ENCODE results near the gene ABITRAM. TPM values are rescaled to one million over a fixed set of nuclear protein-coding genes. Genes with fewer than 3 reads are reported as not detected.
"Not testable (repeated sequence)": the region's sequence is repeated elsewhere in the genome, so short reads cannot be mapped to it uniquely, and the experiment has no call there.

The ABITRAM gene
- total RNA-seq, 1 donor from 2014 or later = 17.5 TPM

DNA sequence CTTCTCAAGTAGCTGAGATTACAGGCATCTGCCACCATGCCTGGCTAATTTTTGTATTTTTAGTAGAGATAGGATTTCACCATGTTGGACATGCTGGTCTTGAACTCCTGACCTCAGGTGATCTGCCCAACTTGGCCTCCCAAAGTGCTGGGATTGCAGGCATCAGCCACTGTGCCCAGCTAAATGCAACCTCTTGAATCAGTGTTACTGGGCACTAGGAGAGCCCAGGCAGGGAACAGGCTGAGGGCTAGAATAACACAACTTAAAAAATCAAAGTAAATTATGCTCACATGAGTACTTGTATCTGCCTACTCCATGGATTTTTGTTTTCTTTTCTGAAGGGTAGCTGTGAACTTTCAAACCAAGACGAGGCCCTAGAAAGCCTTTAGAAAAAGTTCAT is 13.8 kb upstream of the ABITRAM start:
- DNase-seq; intact Hi-C loops (cut with DNase I); ATAC-seq (ENCODE audit: poor library complexity): not testable (repeated sequence)

GRCh38 chr9:108921200-108921599 is 13.0 kb upstream of the ABITRAM start:
- ATAC-seq (ENCODE audit: poor library complexity) = no peak
- intact Hi-C loops (cut with DNase I) = no loop called here
- no peak for DNase-seq

DNA sequence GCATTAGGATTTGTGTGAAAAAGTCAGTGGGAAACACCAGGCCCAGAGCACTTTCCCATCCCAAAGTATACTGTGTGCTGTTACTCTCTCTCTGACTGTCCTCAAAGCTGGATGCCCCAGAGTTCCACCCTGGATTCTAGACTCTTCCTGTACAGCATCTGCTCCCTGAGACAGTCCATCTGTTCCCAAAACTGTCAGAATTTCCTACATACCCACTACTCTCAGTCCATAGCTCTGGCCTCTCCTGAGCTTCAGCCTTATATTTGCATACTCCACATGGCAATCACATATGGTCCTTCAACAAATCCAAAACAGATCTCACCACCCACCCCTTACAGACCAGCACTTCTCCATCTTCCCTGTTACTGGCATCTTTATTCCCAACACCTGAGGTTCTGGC is 9.7 kb upstream of the ABITRAM start:
- intact Hi-C loops (cut with DNase I) = no loop called here
- no peak for DNase-seq
- ATAC-seq (ENCODE audit: poor library complexity) = no peak

GRCh38 chr9:108928386-108928785 is 5.8 kb upstream of the ABITRAM start:
- DNase-seq (no peak), ATAC-seq (ENCODE audit: poor library complexity) (no peak)
- intact Hi-C loops (cut with DNase I) = no loop called here

DNA sequence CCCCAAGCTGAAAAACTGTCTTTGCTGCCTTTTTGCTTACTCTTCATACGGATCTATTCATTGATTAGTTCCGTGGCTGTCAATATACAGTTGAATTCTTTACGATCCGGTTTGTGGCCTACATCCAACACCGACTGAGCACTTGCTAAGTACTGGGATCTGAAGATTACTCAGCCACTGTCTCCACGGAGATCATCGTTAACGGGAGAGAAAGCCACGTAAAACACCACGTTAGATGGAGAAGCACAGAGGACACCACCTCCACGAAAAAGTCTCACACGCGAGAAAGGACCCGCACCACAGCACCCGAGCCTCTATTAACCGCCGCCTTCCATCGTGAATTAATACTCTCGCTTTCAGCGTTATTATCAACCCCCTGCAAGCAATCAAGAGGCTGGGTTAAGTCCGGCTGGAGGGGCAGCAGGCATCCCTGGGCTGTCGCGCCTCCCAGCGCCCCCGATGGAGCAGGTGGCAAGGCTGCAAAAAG is 926 bp upstream of the ABITRAM start:
- intact Hi-C loops (cut with DNase I) = loop anchor here (10.0 kb wide), 1 partner anchor 82 kb away; the partner anchor contains the start of gene CTNNAL1
- ATAC-seq (ENCODE audit: poor library complexity) = no peak

DNA sequence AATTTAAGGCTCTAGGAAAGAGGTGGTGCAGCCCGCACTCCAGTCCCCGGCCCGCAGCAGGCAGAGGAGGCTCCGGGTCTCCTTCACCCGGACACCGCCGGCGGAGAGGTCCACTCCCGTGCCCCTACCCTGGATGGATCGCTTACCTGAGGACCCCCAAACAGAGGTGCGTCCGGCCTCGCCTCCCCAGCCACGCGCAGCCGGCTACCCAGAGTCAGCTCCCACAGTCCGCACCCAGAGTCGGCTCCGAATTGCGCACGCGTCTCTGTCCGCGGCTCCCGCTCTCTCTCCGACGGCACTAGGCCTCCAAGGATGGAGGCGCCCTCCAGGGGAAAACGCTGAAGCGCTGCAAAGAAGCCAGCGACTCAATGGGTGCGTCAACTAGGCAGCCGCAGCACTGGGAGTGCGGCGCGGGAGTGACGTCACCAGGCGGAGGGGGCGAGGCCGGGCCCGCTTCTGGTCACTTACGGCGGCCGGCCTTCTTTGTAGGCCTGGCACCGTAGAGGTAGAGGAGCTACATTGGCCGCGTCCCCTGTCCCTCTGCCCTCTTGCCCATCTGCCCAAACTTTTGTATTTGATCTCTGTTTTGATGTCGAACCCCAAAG is 380 bp upstream of the ABITRAM start, which contains the start of gene ELP1:
ELP1 (minus strand) TSS at position 407 of the 605 bp plus-strand sequence. CDS start 2,978 bp downstream, outside the sequence.
- peak; percentile 95 for ATAC-seq (ENCODE audit: poor library complexity)
- intact Hi-C loops (cut with DNase I) = loop anchor here (10.0 kb wide), 1 partner anchor 81 kb away; the partner anchor contains the start of gene CTNNAL1
- peak; percentile 95 for DNase-seq

More for the DNA sequence above, 926 bp upstream of the ABITRAM start:
- no peak for DNase-seq

- no peak for DNase-seq
- intact Hi-C loops (cut with DNase I) = loop anchor here (10.0 kb wide), 1 partner anchor 77 kb away; the partner anchor contains the start of gene CTNNAL1
Observed at GRCh38 chr9:108937561-108938305, 3.5 kb downstream of the ABITRAM start.

GRCh38 chr9:108939975-108940374 is 5.8 kb downstream of the ABITRAM start:
- ATAC-seq (ENCODE audit: poor library complexity) (no peak), DNase-seq (no peak)
- intact Hi-C loops (cut with DNase I) = loop anchor here (10.0 kb wide), 1 partner anchor 75 kb away; the partner anchor contains the start of gene CTNNAL1

More at GRCh38 chr9:108937561-108938305, 3.5 kb downstream of the ABITRAM start:
- no peak for ATAC-seq (ENCODE audit: poor library complexity)

- intact Hi-C loops (cut with DNase I) = no loop called here
- ATAC-seq (ENCODE audit: poor library complexity) (no peak), DNase-seq (no peak)
Observed at GRCh38 chr9:108950168-108950567, 16.0 kb downstream of the ABITRAM start.

DNA sequence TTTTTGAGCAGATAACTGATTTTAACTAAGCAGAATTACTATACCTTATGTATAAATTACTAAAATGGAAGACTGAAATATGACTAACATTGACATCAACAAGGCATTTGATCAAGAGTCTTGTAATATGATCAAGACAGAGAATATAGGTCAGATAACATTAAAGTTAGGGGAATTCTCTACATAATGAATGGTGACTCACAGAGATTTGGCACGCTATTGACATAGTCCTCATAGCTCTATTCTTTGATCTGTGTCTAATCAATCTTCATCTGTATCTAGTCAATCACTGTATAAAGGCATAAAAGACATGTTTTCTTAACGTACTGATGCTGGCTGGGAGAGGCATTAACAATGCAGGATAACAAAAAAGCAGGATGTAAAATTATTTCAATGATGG is 17.4 kb downstream of the ABITRAM start:
- ATAC-seq (ENCODE audit: poor library complexity) (no peak), DNase-seq (no peak)
- intact Hi-C loops (cut with DNase I) = no loop called here

GRCh38 chr9:108953983-108954574 is 19.9 kb downstream of the ABITRAM start:
- peak; percentile 73 for ATAC-seq (ENCODE audit: poor library complexity)
- intact Hi-C loops (cut with DNase I) = no loop called here

DNA sequence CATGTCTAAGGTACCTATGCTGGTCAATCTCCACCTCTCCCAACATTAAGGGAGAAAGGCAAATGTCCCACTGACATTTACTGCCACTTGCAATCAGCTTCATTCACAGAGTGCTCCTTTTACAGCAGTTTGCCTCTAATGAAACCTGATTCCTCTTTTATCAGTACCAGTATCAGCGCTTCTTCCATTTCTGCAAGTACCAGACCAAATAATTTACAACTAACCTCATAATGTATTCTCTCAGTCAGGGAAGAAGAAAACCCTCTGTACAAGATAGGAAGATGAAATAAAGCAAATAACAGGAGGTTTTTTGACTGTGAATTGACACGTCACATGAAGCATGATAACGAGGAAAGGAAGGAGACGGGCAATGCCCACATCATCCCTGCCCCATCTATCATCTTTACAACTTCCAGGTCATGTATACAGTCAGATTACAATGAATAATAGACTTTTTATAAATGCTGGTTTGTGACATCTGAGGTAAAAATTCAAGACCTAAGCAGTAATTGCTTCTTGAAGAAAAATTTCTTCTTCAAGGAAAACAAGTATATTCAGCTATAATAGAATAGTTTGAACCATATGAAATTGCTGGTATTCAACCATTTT is 21.9 kb downstream of the ABITRAM start:
- ATAC-seq (ENCODE audit: poor library complexity) (no peak), DNase-seq (no peak)
- intact Hi-C loops (cut with DNase I) = no loop called here

More at GRCh38 chr9:108953983-108954574, 19.9 kb downstream of the ABITRAM start:
- DNase-seq = no peak

- intact Hi-C loops (cut with DNase I) = no loop called here
- no peak for ATAC-seq (ENCODE audit: poor library complexity)
- no peak for DNase-seq
Observed at GRCh38 chr9:108956631-108957026, 22.4 kb downstream of the ABITRAM start.

DNA sequence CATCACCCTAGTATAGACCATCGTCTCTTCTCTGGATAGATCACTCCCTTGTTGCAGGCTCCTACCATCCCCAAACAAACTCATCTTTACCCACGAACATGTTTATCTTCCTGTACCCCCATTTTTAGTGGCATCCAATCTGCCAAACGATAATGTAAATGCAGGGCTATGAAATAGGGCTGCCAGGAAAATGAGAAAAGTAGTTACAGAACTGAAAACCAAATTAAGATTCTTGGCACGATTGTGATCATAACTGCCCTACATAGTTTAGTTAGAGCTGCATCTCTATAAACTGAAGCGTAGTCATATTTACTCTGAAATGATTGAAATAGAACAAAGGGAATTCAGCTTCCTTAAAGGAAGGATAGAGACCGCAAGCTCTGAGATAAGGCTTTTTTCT is 26.1 kb downstream of the ABITRAM start:
- DNase-seq (no peak), ATAC-seq (ENCODE audit: poor library complexity) (no peak)
- intact Hi-C loops (cut with DNase I) = no loop called here

- DNase-seq (no peak), ATAC-seq (ENCODE audit: poor library complexity) (no peak)
- intact Hi-C loops (cut with DNase I) = no loop called here
Observed at GRCh38 chr9:108961151-108961550, 27.0 kb downstream of the ABITRAM start.

- peak; percentile 56 for ATAC-seq (ENCODE audit: poor library complexity)
- no peak for DNase-seq
Observed at GRCh38 chr9:108963459-108964143, 29.4 kb downstream of the ABITRAM start.

GRCh38 chr9:108967916-108968315 is 33.7 kb downstream of the ABITRAM start:
- ATAC-seq (ENCODE audit: poor library complexity) = peak; percentile 82
- intact Hi-C loops (cut with DNase I) = no loop called here

More at GRCh38 chr9:108963459-108964143, 29.4 kb downstream of the ABITRAM start:
- intact Hi-C loops (cut with DNase I) = no loop called here

GRCh38 chr9:108971392-108971791 is 37.2 kb downstream of the ABITRAM start:
- ATAC-seq (ENCODE audit: poor library complexity); intact Hi-C loops (cut with DNase I); DNase-seq: not testable (repeated sequence)

More at GRCh38 chr9:108967916-108968315, 33.7 kb downstream of the ABITRAM start:
- DNase-seq = peak; percentile 49

All from Right ventricle myocardium superior (tissue), 1 donor.